ENCODE measurements around the gene FBXW7. TPM values are rescaled to one million over a fixed set of nuclear protein-coding genes. Genes with fewer than 3 reads are reported as not detected.

Gene FBXW7
- total RNA-seq, 2 experiments from 2014 or later = 26.7 to 29.2 TPM

DNA sequence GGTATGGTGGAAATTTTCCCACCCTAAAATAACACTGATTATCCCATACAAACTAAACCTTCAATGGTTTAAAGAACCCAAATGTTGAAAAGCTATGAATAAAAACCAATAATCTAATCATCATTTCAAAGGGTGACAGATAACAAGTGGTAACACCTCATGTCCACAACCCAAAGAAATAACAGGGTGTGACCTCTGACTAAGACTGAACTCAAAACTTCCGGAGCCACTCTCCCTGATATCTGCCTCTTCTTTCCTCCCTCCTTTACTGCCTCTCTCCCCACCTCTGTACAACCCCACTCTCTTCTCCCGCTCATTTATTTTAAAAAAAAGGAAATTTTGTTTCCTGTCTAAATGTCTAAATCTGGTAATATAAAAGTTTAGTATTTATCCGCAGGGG, 11.5 kb downstream of the FBXW7 start:
- Mint-ChIP-seq H3K4me1 (ENCODE audit: low read depth) (peaks cover 59% of the 10 kb centered on the region), H3K9me3 (no peaks in the 10 kb centered on the region), H3K4me3 (no peak overlapping the region), H3K27me3 (ENCODE audit: low read depth) (no peaks in the 10 kb centered on the region), H3K27ac (no peak overlapping the region), H3K36me3 (ENCODE audit: low read depth) (peaks cover 17% of the 10 kb centered on the region)
- CTCF ChIA-PET = no interaction called here
- intact Hi-C loops (cut with micrococcal nuclease) = no loop called here
- DNase-seq = no peak

DNA sequence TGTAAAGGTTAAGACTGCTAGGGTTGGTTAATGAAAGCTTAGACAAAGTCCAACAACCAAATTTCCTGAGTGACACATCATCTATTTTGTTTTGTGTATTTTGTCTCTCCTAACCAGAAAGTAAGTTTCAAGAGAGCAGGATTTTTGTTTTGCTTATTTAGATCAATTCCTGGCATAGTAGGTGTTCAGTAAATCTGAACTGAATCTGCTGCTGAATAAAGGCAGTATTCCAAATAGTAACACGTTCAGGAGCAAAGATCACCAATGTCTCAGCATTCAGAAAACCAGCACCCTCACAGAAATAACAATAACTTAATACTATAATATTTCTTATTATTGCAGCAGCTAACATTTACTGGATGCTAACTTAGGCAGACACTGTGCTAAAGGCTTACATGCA, 12.2 kb downstream of the FBXW7 start:
- intact Hi-C loops (cut with micrococcal nuclease) = no loop called here
- H3K27me3 Mint-ChIP-seq (ENCODE audit: low read depth) = no peaks in the 10 kb centered on the region
- peaks cover 18% of the 10 kb centered on the region for H3K36me3 Mint-ChIP-seq (ENCODE audit: low read depth)
- CTCF ChIA-PET = interaction anchor here (1.0 to 3.9 kb wide), 3 partner anchors 9 to 67 kb away, joined by 3 to 23 read pairs (median 4); no protein-coding TSS in a partner anchor
- no peak overlapping the region for H3K27ac Mint-ChIP-seq
- no peak for DNase-seq
- no peak overlapping the region for H3K4me3 Mint-ChIP-seq
- H3K9me3 Mint-ChIP-seq = no peaks in the 10 kb centered on the region
- peaks cover 59% of the 10 kb centered on the region for H3K4me1 Mint-ChIP-seq (ENCODE audit: low read depth)

DNA sequence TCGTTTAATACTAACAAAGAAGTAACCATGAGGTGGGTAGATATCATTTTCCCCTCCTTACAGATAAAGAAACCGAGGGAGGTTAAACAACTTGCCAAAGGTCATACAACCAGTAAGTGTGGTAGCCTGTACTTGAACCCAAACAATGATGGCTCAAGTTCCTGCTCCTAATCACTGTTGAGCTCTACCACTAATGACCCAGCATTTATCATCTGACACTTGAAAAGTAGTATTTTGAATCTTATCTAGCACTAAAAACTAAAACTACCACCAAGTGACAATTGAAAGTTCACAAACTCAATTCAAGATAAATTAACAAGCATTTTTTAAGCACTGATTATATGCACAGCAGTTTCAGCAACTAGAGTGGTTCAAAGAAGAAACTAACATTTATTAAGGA, 13.1 kb downstream of the FBXW7 start:
- CTCF ChIA-PET = interaction anchor here (0.5 to 3.9 kb wide), 4 partner anchors 8 to 66 kb away, joined by 3 to 23 read pairs (median 4); no protein-coding TSS in a partner anchor
- H3K9me3 Mint-ChIP-seq = no peaks in the 10 kb centered on the region
- no peak overlapping the region for H3K4me3 Mint-ChIP-seq
- intact Hi-C loops (cut with micrococcal nuclease) = loop anchor here (1.0 kb wide), 1 partner anchor 14 kb away; the partner anchor contains the start of gene FBXW7
- H3K27me3 Mint-ChIP-seq (ENCODE audit: low read depth) = no peaks in the 10 kb centered on the region
- DNase-seq = no peak
- peaks cover 55% of the 10 kb centered on the region for H3K4me1 Mint-ChIP-seq (ENCODE audit: low read depth)
- no peak overlapping the region for H3K27ac Mint-ChIP-seq
- H3K36me3 Mint-ChIP-seq (ENCODE audit: low read depth) = peaks cover 18% of the 10 kb centered on the region

GRCh38 chr4:152522245-152522644, 13.6 kb downstream of the FBXW7 start:
- Mint-ChIP-seq H3K9me3 (no peaks in the 10 kb centered on the region), H3K4me1 (ENCODE audit: low read depth) (peaks cover 55% of the 10 kb centered on the region), H3K36me3 (ENCODE audit: low read depth) (peaks cover 18% of the 10 kb centered on the region), H3K27me3 (ENCODE audit: low read depth) (no peaks in the 10 kb centered on the region), H3K4me3 (no peak overlapping the region), H3K27ac (no peak overlapping the region)
- intact Hi-C loops (cut with micrococcal nuclease) = loop anchor here (1.0 kb wide), 1 partner anchor 14 kb away; the partner anchor contains the start of gene FBXW7
- CTCF ChIA-PET = interaction anchor here (0.6 to 3.9 kb wide), 4 partner anchors 12 to 43 kb away, joined by 3 to 23 read pairs (median 4); no protein-coding TSS in a partner anchor
- no peak for DNase-seq

- H3K27ac Mint-ChIP-seq = no peak overlapping the region
- peaks cover 18% of the 10 kb centered on the region for H3K36me3 Mint-ChIP-seq (ENCODE audit: low read depth)
- no peaks in the 10 kb centered on the region for H3K27me3 Mint-ChIP-seq (ENCODE audit: low read depth)
- CTCF ChIA-PET = interaction anchor here (3.6 kb wide), 1 partner anchor 15 kb away, joined by 17 read pairs; no protein-coding TSS in a partner anchor
- H3K4me1 Mint-ChIP-seq (ENCODE audit: low read depth) = peaks cover 39% of the 10 kb centered on the region
- no peaks in the 10 kb centered on the region for H3K9me3 Mint-ChIP-seq
- H3K4me3 Mint-ChIP-seq = no peak overlapping the region
- intact Hi-C loops (cut with micrococcal nuclease) = no loop called here
- no peak for DNase-seq
Measured at GRCh38 chr4:152516156-152516555, 19.7 kb downstream of the FBXW7 start.

GRCh38 chr4:152515678-152516077, 20.2 kb downstream of the FBXW7 start:
- Mint-ChIP-seq H3K36me3 (ENCODE audit: low read depth) (peaks cover 14% of the 10 kb centered on the region), H3K27ac (no peak overlapping the region), H3K27me3 (ENCODE audit: low read depth) (no peaks in the 10 kb centered on the region), H3K4me3 (no peak overlapping the region), H3K9me3 (no peaks in the 10 kb centered on the region), H3K4me1 (ENCODE audit: low read depth) (peaks cover 38% of the 10 kb centered on the region)
- intact Hi-C loops (cut with micrococcal nuclease) = loop anchor here (2.0 kb wide), 1 partner anchor 15 kb away; no protein-coding TSS in a partner anchor
- CTCF ChIA-PET = interaction anchor here (3.6 kb wide), 1 partner anchor 14 kb away, joined by 17 read pairs; no protein-coding TSS in a partner anchor
- DNase-seq = no peak

DNA sequence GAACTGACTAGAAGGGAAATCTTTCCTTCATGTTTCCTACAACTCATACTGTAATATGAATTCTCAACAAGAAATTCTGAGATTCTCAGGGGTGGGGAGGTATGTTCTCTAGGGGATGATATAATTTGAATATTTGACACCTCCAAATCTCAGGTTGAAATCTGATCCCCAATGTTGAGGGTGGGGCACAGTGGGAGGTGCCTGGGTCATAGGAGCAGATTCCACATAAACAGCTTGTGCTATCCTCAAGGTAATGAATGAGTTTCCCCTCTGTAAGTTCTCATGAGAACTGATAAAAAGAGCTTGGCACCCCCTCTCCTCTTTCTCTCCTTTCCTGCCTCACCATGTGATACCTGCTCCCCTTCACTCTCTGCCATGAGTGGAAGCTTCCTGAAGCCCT, 21.5 kb downstream of the FBXW7 start:
- Mint-ChIP-seq H3K27me3 (ENCODE audit: low read depth) (no peaks in the 10 kb centered on the region), H3K9me3 (no peaks in the 10 kb centered on the region)
- intact Hi-C loops (cut with micrococcal nuclease) = loop anchor here (2.0 kb wide), 1 partner anchor 16 kb away; no protein-coding TSS in a partner anchor

GRCh38 chr4:152513078-152513477, 22.8 kb downstream of the FBXW7 start:
- Mint-ChIP-seq H3K36me3 (ENCODE audit: low read depth) (peaks cover 3% of the 10 kb centered on the region), H3K4me1 (ENCODE audit: low read depth) (peaks cover 49% of the 10 kb centered on the region), H3K27me3 (ENCODE audit: low read depth) (no peaks in the 10 kb centered on the region), H3K4me3 (no peak overlapping the region), H3K9me3 (no peaks in the 10 kb centered on the region), H3K27ac (no peak overlapping the region)
- no peak for DNase-seq
- CTCF ChIA-PET = no interaction called here
- intact Hi-C loops (cut with micrococcal nuclease) = no loop called here

More for the DNA sequence above, 21.5 kb downstream of the FBXW7 start:
- peaks cover 44% of the 10 kb centered on the region for H3K4me1 Mint-ChIP-seq (ENCODE audit: low read depth)
- peaks cover 4% of the 10 kb centered on the region for H3K36me3 Mint-ChIP-seq (ENCODE audit: low read depth)
- DNase-seq = no peak
- no peak overlapping the region for H3K4me3 Mint-ChIP-seq
- CTCF ChIA-PET = interaction anchor here (0.7 to 3.6 kb wide), 3 partner anchors 9 to 226 kb away, joined by 3 to 17 read pairs (median 4); no protein-coding TSS in a partner anchor
- H3K27ac Mint-ChIP-seq = no peak overlapping the region

GRCh38 chr4:152512483-152512882, 23.4 kb downstream of the FBXW7 start:
- DNase-seq = no peak
- Mint-ChIP-seq H3K36me3 (ENCODE audit: low read depth) (peaks cover 8% of the 10 kb centered on the region), H3K4me1 (ENCODE audit: low read depth) (peaks cover 51% of the 10 kb centered on the region), H3K9me3 (no peaks in the 10 kb centered on the region), H3K4me3 (no peak overlapping the region), H3K27ac (no peak overlapping the region), H3K27me3 (ENCODE audit: low read depth) (no peaks in the 10 kb centered on the region)
- intact Hi-C loops (cut with micrococcal nuclease) = no loop called here
- CTCF ChIA-PET = no interaction called here

DNA sequence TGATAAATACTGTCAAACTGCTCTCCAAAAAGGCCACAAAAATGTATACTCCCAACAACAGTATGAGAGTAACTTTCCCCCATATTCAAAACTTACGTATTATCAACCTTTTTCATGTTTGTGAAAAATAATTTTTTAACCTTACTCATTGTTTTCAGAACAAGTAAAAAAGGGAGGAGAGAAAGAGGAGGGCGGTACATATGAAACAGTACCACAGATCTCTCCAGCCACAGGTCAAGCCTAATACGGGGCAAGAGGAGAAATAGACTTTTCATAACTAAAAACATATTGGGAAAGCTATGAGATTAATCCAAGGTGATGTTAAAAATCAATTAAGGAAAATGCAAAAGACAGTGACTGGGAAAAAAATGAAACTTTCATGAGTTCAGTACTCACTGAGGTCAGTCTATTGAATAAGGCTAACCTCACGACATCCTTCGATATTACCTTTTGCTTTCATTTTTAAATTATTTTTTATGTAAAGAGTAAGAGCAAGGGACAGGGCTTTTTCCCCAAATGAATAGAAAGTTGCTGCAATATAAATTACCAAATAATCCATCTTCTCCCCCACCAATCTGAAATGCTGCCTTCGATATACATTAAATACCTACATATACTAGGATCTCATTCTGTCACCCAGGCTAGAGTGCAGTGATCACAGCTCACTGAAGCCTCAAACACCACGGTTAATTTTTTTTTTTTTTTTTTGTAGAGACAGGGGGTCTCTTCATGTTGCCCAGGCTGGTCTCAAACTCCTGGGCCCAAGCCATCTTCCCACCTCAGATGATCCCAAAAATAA, 25.3 kb downstream of the FBXW7 start:
- Mint-ChIP-seq H3K4me3 (no peak overlapping the region), H3K36me3 (ENCODE audit: low read depth) (peaks cover 10% of the 10 kb centered on the region), H3K27me3 (ENCODE audit: low read depth) (no peaks in the 10 kb centered on the region), H3K4me1 (ENCODE audit: low read depth) (peaks cover 48% of the 10 kb centered on the region), H3K27ac (no peak overlapping the region), H3K9me3 (no peaks in the 10 kb centered on the region)
- no peak for DNase-seq
- intact Hi-C loops (cut with micrococcal nuclease) = no loop called here
- CTCF ChIA-PET = interaction anchor here (0.6 kb wide), 2 partner anchors 11 to 286 kb away, joined by 3 to 4 read pairs; no protein-coding TSS in a partner anchor

DNA sequence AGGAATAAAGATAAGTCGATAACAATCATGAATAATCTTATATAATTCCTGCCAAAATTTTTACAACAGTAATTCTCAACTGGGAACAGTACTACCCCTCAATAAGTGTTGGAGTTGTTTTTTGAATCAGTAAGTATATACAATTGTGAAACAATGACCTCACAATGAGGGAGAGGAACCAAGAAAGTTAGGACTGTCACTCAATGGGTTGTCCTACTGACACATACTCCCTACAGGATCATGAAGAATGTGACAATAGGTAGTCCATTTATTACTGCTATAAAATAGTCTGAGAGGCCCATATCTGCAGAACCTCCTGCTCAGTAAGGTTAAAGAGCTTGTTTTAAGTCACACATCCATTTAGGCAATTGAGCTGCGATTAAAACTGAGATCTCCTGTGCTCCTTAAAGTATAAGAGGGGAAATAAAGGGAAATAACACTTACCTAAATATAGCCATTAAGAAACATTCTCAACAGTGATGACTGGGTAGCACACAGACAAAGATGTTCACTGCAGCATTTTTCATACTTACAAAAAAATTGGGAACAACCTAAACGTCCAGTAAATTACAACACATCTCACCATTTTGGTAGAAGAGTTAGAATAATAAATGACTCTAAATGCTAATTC, 26.2 kb downstream of the FBXW7 start:
- peaks cover 45% of the 10 kb centered on the region for H3K4me1 Mint-ChIP-seq (ENCODE audit: low read depth)
- no peak overlapping the region for H3K4me3 Mint-ChIP-seq
- intact Hi-C loops (cut with micrococcal nuclease) = no loop called here
- DNase-seq = no peak
- CTCF ChIA-PET = interaction anchor here (0.6 kb wide), 1 partner anchor 285 kb away, joined by 4 read pairs; no protein-coding TSS in a partner anchor
- H3K9me3 Mint-ChIP-seq = no peaks in the 10 kb centered on the region
- H3K27ac Mint-ChIP-seq = no peak overlapping the region
- H3K27me3 Mint-ChIP-seq (ENCODE audit: low read depth) = no peaks in the 10 kb centered on the region
- peaks cover 9% of the 10 kb centered on the region for H3K36me3 Mint-ChIP-seq (ENCODE audit: low read depth)

DNA sequence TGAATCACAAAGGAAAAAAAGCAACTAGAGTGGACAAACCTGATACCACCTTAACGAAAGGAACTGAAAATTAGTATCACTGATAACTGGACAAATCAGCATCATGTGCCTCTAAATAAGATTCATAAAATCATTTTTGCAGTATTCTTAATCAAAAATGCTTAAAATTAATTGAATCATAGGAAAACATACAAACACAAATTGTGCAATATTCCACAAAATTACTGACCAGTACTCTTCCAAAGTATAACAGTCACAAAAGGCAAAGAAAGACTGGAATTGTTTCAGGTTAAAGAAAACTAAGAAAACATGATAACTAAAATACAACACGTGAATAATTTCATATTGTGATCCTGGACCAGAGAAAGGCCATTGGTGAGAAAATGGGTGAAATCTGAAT, 27.1 kb downstream of the FBXW7 start:
- Mint-ChIP-seq H3K9me3 (no peaks in the 10 kb centered on the region), H3K4me1 (ENCODE audit: low read depth) (peaks cover 38% of the 10 kb centered on the region), H3K36me3 (ENCODE audit: low read depth) (peaks cover 7% of the 10 kb centered on the region), H3K27ac (no peak overlapping the region), H3K27me3 (ENCODE audit: low read depth) (no peaks in the 10 kb centered on the region), H3K4me3 (no peak overlapping the region)
- CTCF ChIA-PET = no interaction called here
- no peak for DNase-seq
- intact Hi-C loops (cut with micrococcal nuclease) = no loop called here

All from activated naive CD4-positive, alpha-beta T cell treated with anti-CD3 and anti-CD28 coated beads for 36 hours (primary cell).